ENCODE measurements around the gene CSNK2A3. TPM values are rescaled to one million over a fixed set of nuclear protein-coding genes. Genes with fewer than 3 reads are reported as not detected.
A peak's percentile ranks its signal among the peaks of the same experiment; 100 is the strongest.

Gene CSNK2A3
- total RNA-seq, 1 experiment from 2014 or later, result 1.7 TPM

DNA sequence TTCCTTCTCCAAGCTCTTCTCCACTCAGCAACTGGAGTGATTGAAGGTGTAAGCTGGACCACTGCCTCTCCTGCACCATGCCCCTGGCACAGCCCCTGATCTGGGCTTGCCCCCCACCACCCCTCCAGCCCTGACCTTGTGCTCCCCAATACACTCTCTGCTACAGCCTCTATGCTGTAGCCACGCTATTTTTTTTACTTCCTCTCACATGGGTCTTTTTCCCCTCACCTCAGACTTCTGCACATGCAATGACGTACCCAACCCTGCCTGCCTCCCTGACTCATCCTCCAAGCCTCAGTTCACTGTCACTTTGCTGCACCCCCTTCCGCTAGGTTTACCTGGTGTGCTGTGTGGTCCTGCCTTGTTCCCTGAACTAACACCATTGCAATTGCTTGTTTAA, 9.0 kb downstream of the CSNK2A3 start:
- no peaks in the 10 kb centered on the region for H3K36me3 Mint-ChIP-seq (ENCODE audit: insufficient read depth in 1 of 3, low read depth in 3 of 3)
- H3K9ac ChIP-seq (ENCODE audit: extremely low read depth, insufficient read length, low read length), result no peak overlapping the region
- no CpG with 5 or more reads among the region's 3 CpGs for WGBS (ENCODE audit: extremely low coverage, insufficient read length, low lambda C conversion rate)

More for the DNA sequence above, 9.0 kb downstream of the CSNK2A3 start:
- DNase-seq, result no peak
- Histone ChIP-seq H2AFZ (ENCODE audit: low read length) (no peak overlapping the region), H3K18ac (ENCODE audit: insufficient read length, low read depth, low read length) (no peak overlapping the region), H3K4ac (ENCODE audit: low read depth, low read length) (no peak overlapping the region), H2BK12ac (ENCODE audit: insufficient read length, low read depth, low read length) (no peak overlapping the region), H3K79me1 (ENCODE audit: insufficient read depth, low read depth, low read length, poor library complexity, severe bottlenecking) (no peaks in the 10 kb centered on the region), H4K8ac (replicated peaks; ENCODE audit: insufficient read length, low read depth, low read length) (no peak overlapping the region), H2BK20ac (ENCODE audit: low read depth, low read length, poor library complexity, severe bottlenecking) (no peak overlapping the region), H2BK120ac (ENCODE audit: low read depth, low read length, poor library complexity, severe bottlenecking) (no peak overlapping the region), H3K79me2 (ENCODE audit: insufficient read depth, low read length) (no peaks in the 10 kb centered on the region), H2AK5ac (ENCODE audit: insufficient read length, low read length) (no peak overlapping the region), H4K5ac (ENCODE audit: insufficient read length, low read depth, low read length) (no peak overlapping the region), H3K27me3 (ENCODE audit: insufficient read depth, low read length) (no peaks in the 10 kb centered on the region; the same call in 1 of the 2 replicates), H3K4me1 (ENCODE audit: insufficient read depth, low read length) (no peaks in the 10 kb centered on the region), H3K56ac (ENCODE audit: insufficient read length, low read depth, low read length) (no peak overlapping the region), H3K23ac (ENCODE audit: insufficient read length, low read depth, low read length) (no peak overlapping the region), H3T11ph (ENCODE audit: low read length) (no peak overlapping the region), H4K91ac (ENCODE audit: insufficient read length, low read depth, low read length) (no peak overlapping the region), H4K20me1 (ENCODE audit: control insufficient read depth, insufficient read depth, insufficient read length) (no peaks in the 10 kb centered on the region), H3K14ac (ENCODE audit: insufficient read depth, low read length) (no peak overlapping the region), H2BK15ac (ENCODE audit: low read depth, low read length) (no peak overlapping the region), H2BK5ac (ENCODE audit: insufficient read length, low read length) (no peak overlapping the region), H3K27ac (ENCODE audit: insufficient read length, low read depth, low read length) (no peak overlapping the region), H3K23me2 (ENCODE audit: insufficient read length, low read depth, low read length, poor library complexity, severe bottlenecking) (no peaks in the 10 kb centered on the region), H3K4me2 (ENCODE audit: insufficient read depth, insufficient read length, low read length) (no peak overlapping the region), H3K9me3 (ENCODE audit: control insufficient read depth, low read depth, low read length) (no peaks in the 10 kb centered on the region)
- Mint-ChIP-seq H3K27me3 (ENCODE audit: low read depth) (peaks cover 2% of the 10 kb centered on the region), H3K4me1 (no peaks in the 10 kb centered on the region), H3K4me3 (no peak overlapping the region), H3K27ac (peak overlapping the region in 1 of 3 experiments; percentile 15; a peak in 2 of 7 replicates), H3K9me3 (no peaks in the 10 kb centered on the region)
- TF ChIP-seq, protein P1, sequence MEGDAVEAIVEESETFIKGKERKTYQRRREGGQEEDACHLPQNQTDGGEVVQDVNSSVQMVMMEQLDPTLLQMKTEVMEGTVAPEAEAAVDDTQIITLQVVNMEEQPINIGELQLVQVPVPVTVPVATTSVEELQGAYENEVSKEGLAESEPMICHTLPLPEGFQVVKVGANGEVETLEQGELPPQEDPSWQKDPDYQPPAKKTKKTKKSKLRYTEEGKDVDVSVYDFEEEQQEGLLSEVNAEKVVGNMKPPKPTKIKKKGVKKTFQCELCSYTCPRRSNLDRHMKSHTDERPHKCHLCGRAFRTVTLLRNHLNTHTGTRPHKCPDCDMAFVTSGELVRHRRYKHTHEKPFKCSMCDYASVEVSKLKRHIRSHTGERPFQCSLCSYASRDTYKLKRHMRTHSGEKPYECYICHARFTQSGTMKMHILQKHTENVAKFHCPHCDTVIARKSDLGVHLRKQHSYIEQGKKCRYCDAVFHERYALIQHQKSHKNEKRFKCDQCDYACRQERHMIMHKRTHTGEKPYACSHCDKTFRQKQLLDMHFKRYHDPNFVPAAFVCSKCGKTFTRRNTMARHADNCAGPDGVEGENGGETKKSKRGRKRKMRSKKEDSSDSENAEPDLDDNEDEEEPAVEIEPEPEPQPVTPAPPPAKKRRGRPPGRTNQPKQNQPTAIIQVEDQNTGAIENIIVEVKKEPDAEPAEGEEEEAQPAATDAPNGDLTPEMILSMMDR (conservative IDR thresholded peaks at IDR 0.05), result no peak

Data from H9 (cell line).